Activated naive CD4-positive, alpha-beta T cell treated with anti-CD3 and anti-CD28 coated beads, Interleukin-2, amount 10 ng/mL, durations not matched to agents 7 days and 5 days (primary cell): ENCODE data around the gene SMARCC1.
A peak's percentile ranks its signal among the peaks of the same experiment; 100 is the strongest.
"Not testable (repeated sequence)": the region's sequence is repeated elsewhere in the genome, so short reads cannot be mapped to it uniquely, and the experiment has no call there.

ENCODE experiments used
- CTCF ChIA-PET: fragments of 350-600 bp; sonication (Branson Sonifier 250); formaldehyde crosslinking; loops from one replicate; lab custom pipeline; 2021; ENCODE audit warnings: antibody characterized with exemption; lab: Charles Lee
- DNase-seq: peaks from one replicate; pipeline ENCODE4 v3.0.0-alpha.2; 2020
- H3K27ac Mint-ChIP-seq: one replicate; pipeline ENCODE4 v1.8.0; 2021; ENCODE audit warnings: mild to moderate bottlenecking, moderate library complexity, mixed read lengths
- H3K27me3 Mint-ChIP-seq: one replicate; pipeline ENCODE4 v1.8.0; 2021; ENCODE audit warnings: mild to moderate bottlenecking, mixed read lengths
- H3K36me3 Mint-ChIP-seq: one replicate; pipeline ENCODE4 v1.8.0; 2021; ENCODE audit warnings: mixed read lengths
- H3K4me1 Mint-ChIP-seq: one replicate; pipeline ENCODE4 v1.8.0; 2021; ENCODE audit warnings: mixed read lengths
- H3K4me3 Mint-ChIP-seq: one replicate; pipeline ENCODE4 v1.8.0; 2021; ENCODE audit warnings: mild to moderate bottlenecking, moderate library complexity, mixed read lengths
- H3K9me3 Mint-ChIP-seq: one replicate; pipeline ENCODE4 v1.8.0; 2021; ENCODE audit warnings: mixed read lengths

The SMARCC1 gene

GRCh38 chr3:47781685-47782445, at the start of gene SMARCC1:
Gene SMARCC1, minus strand, starts transcription at chr3:47781893. Its CDS starts 96 bp downstream, at chr3:47781797.
- Mint-ChIP-seq H3K9me3 (no peaks in the 10 kb centered on the region), H3K36me3 (peaks cover 6% of the 10 kb centered on the region), H3K27ac (peak within 1 kb of the TSS; percentile 99), H3K4me1 (peaks cover 32% of the 10 kb centered on the region), H3K27me3 (peaks cover 15% of the 10 kb centered on the region), H3K4me3 (peak within 1 kb of the TSS; percentile 97)
- peak; percentile 98 for DNase-seq
- CTCF ChIA-PET = no interaction called here

- H3K27me3 Mint-ChIP-seq, H3K9me3 Mint-ChIP-seq, CTCF ChIA-PET, DNase-seq, H3K4me3 Mint-ChIP-seq: not testable (repeated sequence)
- H3K27ac Mint-ChIP-seq = peak overlapping the region; percentile 79
- peaks cover 50% of the 10 kb centered on the region for H3K36me3 Mint-ChIP-seq
- peaks cover 41% of the 10 kb centered on the region for H3K4me1 Mint-ChIP-seq
These were observed 47.8 kb upstream of the SMARCC1 start for GRCh38 chr3:47829482-47829881.

GRCh38 chr3:47825590-47825989, 43.9 kb upstream of the SMARCC1 start:
- DNase-seq = no peak
- H3K4me3 Mint-ChIP-seq = peak overlapping the region; percentile 88
- peaks cover 37% of the 10 kb centered on the region for H3K36me3 Mint-ChIP-seq
- H3K27ac Mint-ChIP-seq = peak overlapping the region; percentile 84
- CTCF ChIA-PET = interaction anchor here (0.6 to 4.0 kb wide), 14 partner anchors 9 to 342 kb away, joined by 3 to 23 read pairs (median 4); partner anchors contain the start of gene DHX30
- H3K9me3 Mint-ChIP-seq = no peaks in the 10 kb centered on the region
- peaks cover 41% of the 10 kb centered on the region for H3K4me1 Mint-ChIP-seq
- no peaks in the 10 kb centered on the region for H3K27me3 Mint-ChIP-seq

- Mint-ChIP-seq H3K36me3 (peaks cover 37% of the 10 kb centered on the region), H3K4me1 (peaks cover 41% of the 10 kb centered on the region), H3K27me3 (no peaks in the 10 kb centered on the region), H3K9me3 (no peaks in the 10 kb centered on the region), H3K27ac (peak overlapping the region; percentile 84), H3K4me3 (peak overlapping the region; percentile 88)
- CTCF ChIA-PET = interaction anchor here (0.6 to 4.0 kb wide), 19 partner anchors 9 to 403 kb away, joined by 3 to 23 read pairs (median 4); partner anchors contain the start of gene DHX30
- peak; percentile 80 for DNase-seq
These were observed 43.1 kb upstream of the SMARCC1 start for GRCh38 chr3:47824541-47825473.

GRCh38 chr3:47817609-47818008, 35.9 kb upstream of the SMARCC1 start:
- no peak for DNase-seq
- no peaks in the 10 kb centered on the region for H3K4me1 Mint-ChIP-seq
- CTCF ChIA-PET = interaction anchor here (3.6 kb wide), 1 partner anchor 8 kb away, joined by 23 read pairs; no protein-coding TSS in a partner anchor
- H3K36me3 Mint-ChIP-seq = peaks cover 18% of the 10 kb centered on the region
- H3K4me3 Mint-ChIP-seq = no peak overlapping the region
- no peak overlapping the region for H3K27ac Mint-ChIP-seq
- no peaks in the 10 kb centered on the region for H3K27me3 Mint-ChIP-seq
- H3K9me3 Mint-ChIP-seq = no peaks in the 10 kb centered on the region

GRCh38 chr3:47813551-47814177, 32.0 kb upstream of the SMARCC1 start:
- H3K27me3 Mint-ChIP-seq = no peaks in the 10 kb centered on the region
- H3K4me3 Mint-ChIP-seq = no peak overlapping the region
- H3K36me3 Mint-ChIP-seq = peaks cover 18% of the 10 kb centered on the region
- no peaks in the 10 kb centered on the region for H3K9me3 Mint-ChIP-seq
- no peak for DNase-seq
- H3K4me1 Mint-ChIP-seq = no peaks in the 10 kb centered on the region
- CTCF ChIA-PET = no interaction called here
- H3K27ac Mint-ChIP-seq = no peak overlapping the region

GRCh38 chr3:47804577-47804976, 22.9 kb upstream of the SMARCC1 start:
- Mint-ChIP-seq H3K27me3 (peaks cover 3% of the 10 kb centered on the region), H3K27ac (no peak overlapping the region), H3K4me3 (peak overlapping the region; percentile 98), H3K36me3 (peaks cover 14% of the 10 kb centered on the region), H3K4me1 (peaks cover 28% of the 10 kb centered on the region), H3K9me3 (no peaks in the 10 kb centered on the region)
- DNase-seq = no peak
- CTCF ChIA-PET = interaction anchor here (0.8 to 1.3 kb wide), 4 partner anchors 20 to 384 kb away, joined by 3 to 5 read pairs (median 4); no protein-coding TSS in a partner anchor

- Mint-ChIP-seq H3K27ac (peak overlapping the region; percentile 90), H3K4me3 (peak overlapping the region; percentile 98), H3K4me1 (peaks cover 28% of the 10 kb centered on the region), H3K27me3 (peaks cover 8% of the 10 kb centered on the region), H3K36me3 (peaks cover 13% of the 10 kb centered on the region), H3K9me3 (no peaks in the 10 kb centered on the region)
- no peak for DNase-seq
- CTCF ChIA-PET = interaction anchor here (1.3 kb wide), 1 partner anchor 34 kb away, joined by 5 read pairs; no protein-coding TSS in a partner anchor
These were observed 21.9 kb upstream of the SMARCC1 start for GRCh38 chr3:47803480-47804025.

- H3K36me3 Mint-ChIP-seq = peaks cover 13% of the 10 kb centered on the region
- DNase-seq = peak; percentile 88
- H3K9me3 Mint-ChIP-seq = no peaks in the 10 kb centered on the region
- H3K4me3 Mint-ChIP-seq = peak within 1 kb of the TSS; percentile 98
- CTCF ChIA-PET = interaction anchor here (0.6 to 2.4 kb wide), 4 partner anchors 9 to 328 kb away, joined by 3 to 11 read pairs (median 4); no protein-coding TSS in a partner anchor
- H3K27me3 Mint-ChIP-seq = peaks cover 8% of the 10 kb centered on the region
- peaks cover 28% of the 10 kb centered on the region for H3K4me1 Mint-ChIP-seq
- H3K27ac Mint-ChIP-seq = peak within 1 kb of the TSS; percentile 90
These were observed 21.2 kb upstream of the SMARCC1 start, which contains the start of gene DHX30 for GRCh38 chr3:47802734-47803479. Gene DHX30, plus strand, starts transcription at chr3:47803138. Its CDS starts 7,546 bp downstream, at chr3:47810684.

GRCh38 chr3:47799733-47800132, 18.0 kb upstream of the SMARCC1 start:
- peaks cover 3% of the 10 kb centered on the region for H3K36me3 Mint-ChIP-seq
- peaks cover 8% of the 10 kb centered on the region for H3K27me3 Mint-ChIP-seq
- H3K4me3 Mint-ChIP-seq = no peak overlapping the region
- no peak overlapping the region for H3K27ac Mint-ChIP-seq
- DNase-seq = no peak
- H3K9me3 Mint-ChIP-seq = no peaks in the 10 kb centered on the region
- H3K4me1 Mint-ChIP-seq = peaks cover 26% of the 10 kb centered on the region
- CTCF ChIA-PET = interaction anchor here (0.9 to 1.7 kb wide), 3 partner anchors 11 to 278 kb away, joined by 3 to 8 read pairs (median 5); no protein-coding TSS in a partner anchor

- CTCF ChIA-PET = interaction anchor here (0.6 to 1.2 kb wide), 3 partner anchors 8 to 271 kb away, joined by 4 read pairs; partner anchors contain the start of gene DHX30
- Mint-ChIP-seq H3K9me3 (peaks cover 2% of the 10 kb centered on the region), H3K4me3 (no peak overlapping the region), H3K27me3 (peaks cover 13% of the 10 kb centered on the region), H3K4me1 (no peaks in the 10 kb centered on the region), H3K36me3 (no peaks in the 10 kb centered on the region), H3K27ac (no peak overlapping the region)
- DNase-seq = no peak
These were observed 12.9 kb upstream of the SMARCC1 start for GRCh38 chr3:47794544-47794943.

GRCh38 chr3:47792699-47793098, 11.0 kb upstream of the SMARCC1 start:
- H3K4me3 Mint-ChIP-seq = no peak overlapping the region
- DNase-seq = no peak

More at GRCh38 chr3:47792699-47793098, 11.0 kb upstream of the SMARCC1 start:
- Mint-ChIP-seq H3K4me1 (peaks cover 3% of the 10 kb centered on the region), H3K27ac (no peak overlapping the region), H3K27me3 (peaks cover 9% of the 10 kb centered on the region), H3K36me3 (no peaks in the 10 kb centered on the region), H3K9me3 (peaks cover 2% of the 10 kb centered on the region)
- CTCF ChIA-PET = no interaction called here
